SHP77 (cell line): Measurements from ENCODE around the gene GOLM1.

Experiments
- DNase-seq, 2 experiments: peaks; one replicate each; lab custom pipeline; 2025; lab: John Stamatoyannopoulos, UW

The GOLM1 gene

DNA sequence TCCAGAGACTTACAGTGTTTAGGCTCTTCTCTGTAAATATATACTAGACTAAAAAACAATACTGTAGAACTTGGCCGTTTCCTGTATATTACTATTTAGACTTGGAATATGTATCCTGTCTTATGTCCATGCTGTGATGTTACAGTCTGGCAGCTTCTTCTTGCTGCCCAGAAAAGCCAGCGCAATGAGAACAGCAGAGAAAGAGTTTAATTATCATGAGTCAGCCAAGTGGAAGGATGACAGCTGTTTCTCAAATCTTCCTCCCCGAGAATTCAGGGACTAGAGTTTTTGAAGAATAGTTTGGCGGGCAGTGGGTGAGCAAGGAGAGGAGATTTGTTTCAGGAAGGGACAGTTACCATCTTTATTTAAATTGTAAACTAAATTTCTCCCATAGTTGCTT is 120.9 kb downstream of the GOLM1 start:
- no peak for DNase-seq
